K562 (cell line): ENCODE measurements around the gene UQCRH. TPM values are rescaled to one million over a fixed set of nuclear protein-coding genes. Genes with fewer than 3 reads are reported as not detected.

Experiments
- BACH1 ChIP-seq: fragments of 200-800 bp; sonication (Bioruptor generic); IDR thresholded peaks from 2 replicates; pipeline ENCODE4 v1.6.1; 2016; ENCODE audit warnings: missing genetic modification characterization, missing compliant biosample characterization
- CBX5 ChIP-seq: IDR thresholded peaks from 2 replicates; pipeline ENCODE4 v1.6.1; 2014; ENCODE audit warnings: low read depth, borderline replicate concordance
- CHAMP1 ChIP-seq: fragments of 450-650 bp; IDR thresholded peaks from 2 replicates; pipeline ENCODE4 v1.6.1; 2016; ENCODE audit warnings: mild to moderate bottlenecking
- ELF2 ChIP-seq: fragments of 250-450 bp; sonication (Bioruptor Pico); IDR thresholded peaks from 2 replicates; pipeline ENCODE4 v1.5.0; 2021; ENCODE audit warnings: mild to moderate bottlenecking
- FOXA1 ChIP-seq: fragments of 450-650 bp; IDR thresholded peaks from 2 replicates; pipeline ENCODE4 v1.6.1; 2016; ENCODE audit warnings: mild to moderate bottlenecking, borderline replicate concordance
- HOXB6 ChIP-seq: fragments of 250-450 bp; sonication (Bioruptor Pico); IDR thresholded peaks from 2 replicates; pipeline ENCODE4 v1.5.1; 2022; ENCODE audit warnings: mild to moderate bottlenecking, borderline replicate concordance
- KLF13 ChIP-seq: fragments of 450-650 bp; IDR thresholded peaks from 2 replicates; pipeline ENCODE4 v1.6.1; 2016; ENCODE audit warnings: missing genetic modification characterization, low read depth, mild to moderate bottlenecking, missing compliant biosample characterization, moderate library complexity, borderline replicate concordance
- SETDB1 ChIP-seq: IDR thresholded peaks from one replicate; pipeline ENCODE4 v1.6.1; 2012; ENCODE audit warnings: low read length, control low read depth, inconsistent platforms
- SP1 ChIP-seq: sonication (generic); formaldehyde crosslinking; IDR thresholded peaks from 2 replicates; pipeline ENCODE4 v1.8.1; 2022; ENCODE audit warnings: mild to moderate bottlenecking, missing genetic modification reagents
- XRCC5 ChIP-seq: fragments of 200-400 bp; formaldehyde crosslinking; IDR thresholded peaks from 2 replicates; pipeline ENCODE4 v1.6.1; 2017; ENCODE audit warnings: low read depth, mild to moderate bottlenecking, low read length
- ZBTB49 ChIP-seq: sonication (generic); formaldehyde crosslinking; IDR thresholded peaks from 2 replicates; pipeline ENCODE4 v1.8.0; 2022; ENCODE audit warnings: missing genetic modification reagents, mild to moderate bottlenecking, borderline replicate concordance
- ZNF263 ChIP-seq: sonication (generic); formaldehyde crosslinking; IDR thresholded peaks from 2 replicates; pipeline ENCODE4 v1.8.0; 2022; ENCODE audit warnings: mild to moderate bottlenecking, missing genetic modification reagents, borderline replicate concordance
- ZNF41 ChIP-seq: fragments of 250-450 bp; sonication (Bioruptor Pico); conservative IDR thresholded peaks from 2 replicates; pipeline ENCODE4 v1.4.0; 2020; ENCODE audit warnings: mild to moderate bottlenecking
- polyA plus RNA-seq, 8 experiments: library from polyadenylated mRNA; depleted of rRNA in 4 of 8; stranded (reverse) in 5 of 8; unstranded in 3 of 8; fragments of >200 nt; fragmentation: Nextera tagmentation in 2 of 8; fragmentation: Illumina TruSeq in 1 of 8; extraction: Ambion mirVana in 2 of 8; extraction: Trizol in 1 of 8; gene quantifications; 2 replicates each; pipeline versions ENCODE4 v1.2.1 to v1.2.3, GENCODE V29; 2011 to 2014; ENCODE audit warnings: inconsistent platforms in 1 of 8, missing spikeins in 1 of 8
- total RNA-seq, 7 experiments: library from RNA; depleted of rRNA in 6 of 7; stranded (reverse); fragments of >200 nt in 6 of 7; fragmentation: Illumina TruSeq in 2 of 7; extraction: Trizol in 2 of 7; gene quantifications; 2 replicates each; pipeline versions ENCODE4 v1.2.1 to v1.2.3, GENCODE V29; 2011 to 2021; ENCODE audit warnings: low replicate concordance in 1 of 7
- TF ChIP-seq, protein P1 (sequence below), 2 experiments: fragments of 450-650 bp in 1 of 2; sonication (generic) in 1 of 2; formaldehyde crosslinking in 1 of 2; IDR thresholded peaks; 2 replicates each; pipeline versions ENCODE4 v1.7.1 to v1.9.0; 2016 to 2022; ENCODE audit warnings: inconsistent platforms in 1 of 2, mild to moderate bottlenecking in 1 of 2, missing genetic modification reagents in 1 of 2

The UQCRH gene
- total and polyA plus RNA-seq, 9 of the 15 experiments (the other 6 are each of a cell fraction or from before 2014, with no cell fraction given) = 1,267 to 5,184 (median 2,410) TPM

- TF ChIP-seq CBX5 (no peak), ZBTB49 (no peak), BACH1 (no peak), SP1 (CRISPR knock-in tag) (no peak), CHAMP1 (no peak), ELF2 (CRISPR knock-in tag) (no peak), ZNF41 (no peak), KLF13 (tag) (no peak), XRCC5 (no peak), ZNF263 (no peak), FOXA1 (no peak), SETDB1 (no peak), HOXB6 (no peak)
- TF ChIP-seq, protein P1, sequence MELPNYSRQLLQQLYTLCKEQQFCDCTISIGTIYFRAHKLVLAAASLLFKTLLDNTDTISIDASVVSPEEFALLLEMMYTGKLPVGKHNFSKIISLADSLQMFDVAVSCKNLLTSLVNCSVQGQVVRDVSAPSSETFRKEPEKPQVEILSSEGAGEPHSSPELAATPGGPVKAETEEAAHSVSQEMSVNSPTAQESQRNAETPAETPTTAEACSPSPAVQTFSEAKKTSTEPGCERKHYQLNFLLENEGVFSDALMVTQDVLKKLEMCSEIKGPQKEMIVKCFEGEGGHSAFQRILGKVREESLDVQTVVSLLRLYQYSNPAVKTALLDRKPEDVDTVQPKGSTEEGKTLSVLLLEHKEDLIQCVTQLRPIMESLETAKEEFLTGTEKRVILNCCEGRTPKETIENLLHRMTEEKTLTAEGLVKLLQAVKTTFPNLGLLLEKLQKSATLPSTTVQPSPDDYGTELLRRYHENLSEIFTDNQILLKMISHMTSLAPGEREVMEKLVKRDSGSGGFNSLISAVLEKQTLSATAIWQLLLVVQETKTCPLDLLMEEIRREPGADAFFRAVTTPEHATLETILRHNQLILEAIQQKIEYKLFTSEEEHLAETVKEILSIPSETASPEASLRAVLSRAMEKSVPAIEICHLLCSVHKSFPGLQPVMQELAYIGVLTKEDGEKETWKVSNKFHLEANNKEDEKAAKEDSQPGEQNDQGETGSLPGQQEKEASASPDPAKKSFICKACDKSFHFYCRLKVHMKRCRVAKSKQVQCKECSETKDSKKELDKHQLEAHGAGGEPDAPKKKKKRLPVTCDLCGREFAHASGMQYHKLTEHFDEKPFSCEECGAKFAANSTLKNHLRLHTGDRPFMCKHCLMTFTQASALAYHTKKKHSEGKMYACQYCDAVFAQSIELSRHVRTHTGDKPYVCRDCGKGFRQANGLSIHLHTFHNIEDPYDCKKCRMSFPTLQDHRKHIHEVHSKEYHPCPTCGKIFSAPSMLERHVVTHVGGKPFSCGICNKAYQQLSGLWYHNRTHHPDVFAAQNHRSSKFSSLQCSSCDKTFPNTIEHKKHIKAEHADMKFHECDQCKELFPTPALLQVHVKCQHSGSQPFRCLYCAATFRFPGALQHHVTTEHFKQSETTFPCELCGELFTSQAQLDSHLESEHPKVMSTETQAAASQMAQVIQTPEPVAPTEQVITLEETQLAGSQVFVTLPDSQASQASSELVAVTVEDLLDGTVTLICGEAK (IDR thresholded peaks at IDR 0.05) = no peak
- TF ChIP-seq, protein P1 (CRISPR knock-in tag; IDR thresholded peaks at IDR 0.05) = no peak
These were observed 2.1 kb upstream of the UQCRH start (continued) for GRCh38 chr1:46301406-46301807.
